Right cardiac atrium (tissue), 5 donors: ENCODE measurements around the gene NCOA3. TPM values are rescaled to one million over a fixed set of nuclear protein-coding genes. Genes with fewer than 3 reads are reported as not detected.

ENCODE experiments used
- ATAC-seq, 2 donors: fragments of 200-7000 bp; cut with Tn5 transposase; one replicate each; pipeline versions ENCODE4 v1.8.0 to v1.9.1; 2020; ENCODE audit warnings: moderate library complexity in 2 of 2, mild to moderate bottlenecking in 1 of 2
- DNase-seq, 3 donors: peaks; one replicate each; pipeline ENCODE4 v3.0.0-alpha.2; 2020
- H3K27ac ChIP-seq: one replicate; pipeline ENCODE4 v1.5.1; 2013; ENCODE audit warnings: mild to moderate bottlenecking, low read length, control low read depth, moderate library complexity
- H3K27me3 ChIP-seq: one replicate; pipeline ENCODE4 v1.6.1; 2013; ENCODE audit not compliant: control insufficient read depth, insufficient read depth
- H3K4me1 ChIP-seq: one replicate; pipeline ENCODE4 v1.6.1; 2013; ENCODE audit warnings: low read length; ENCODE audit not compliant: control insufficient read depth, insufficient read depth
- H3K4me3 ChIP-seq: one replicate; pipeline ENCODE4 v1.5.1; 2013; ENCODE audit warnings: low read length, control low read depth
- H3K9me3 ChIP-seq: one replicate; pipeline ENCODE4 v1.6.1; 2013; ENCODE audit warnings: low read length; ENCODE audit not compliant: control insufficient read depth
- WGBS: extraction: QIAGEN DNeasy Blood & Tissue Kit; methylation state at CpG from one replicate; pipeline ENCODE4 v1.1.7; 2013; 5-methylcytosine and 5-hydroxymethylcytosine counted together
- intact Hi-C, 4 donors: fragments of 100-400 bp; cut with DNase I; formaldehyde crosslinking; loops; one replicate each; pipeline versions ENCODE4 v1.11.0 to v1.14.0; 2022 to 2023
- polyA plus RNA-seq: library from polyadenylated mRNA; stranded (reverse); fragments of 200-250 nt; gene quantifications from one replicate; pipeline ENCODE4 v1.2.3, GENCODE V29; 2013
- total RNA-seq, 4 donors: library from RNA; stranded (reverse); fragmentation: NEBNext Ultra II Directional; extraction: Animal tissue kit (Norgen Biotek cat#: 25700); gene quantifications; one replicate each; pipeline ENCODE4 v1.2.1, GENCODE V29; 2021
- donor health status: healthy with polysubstance abuse.
- donor health status: DM: no; HTN: yes; CAD: no.
- donor health status: DM: no; HTN: no; CAD: no.
- donor health status: DM: no; HTN: yes; CAD: no; lungs with severe emphysema.
- donor health status: DM: yes; HTN: yes; CAD: no.

Gene NCOA3
- total and polyA plus RNA-seq, 5 donors: 6.7 to 27.2 (median 21.8) TPM

DNA sequence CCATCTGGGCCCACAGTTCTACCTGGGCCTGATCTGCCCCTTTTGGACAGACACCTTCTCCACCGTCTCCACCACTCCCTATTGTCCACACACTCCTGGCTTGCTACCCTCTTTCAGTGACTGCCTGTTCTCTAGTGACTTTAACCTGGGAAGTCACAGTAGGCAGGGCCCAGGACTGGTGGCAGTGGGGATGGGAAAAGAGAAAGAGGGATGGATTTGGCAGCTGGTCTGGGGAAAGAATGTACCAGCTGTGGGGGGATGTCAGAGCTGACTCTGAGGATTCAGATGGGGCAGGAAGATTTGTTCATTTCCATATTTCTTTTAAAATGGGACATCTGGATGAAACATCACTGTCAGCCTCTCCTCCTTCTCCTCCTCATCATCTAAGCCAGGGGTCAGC lies 198.1 kb downstream of the NCOA3 start:
- Histone ChIP-seq H3K4me1 (peaks cover 3% of the 10 kb centered on the region), H3K9me3 (no peaks in the 10 kb centered on the region), H3K27me3 (no peaks in the 10 kb centered on the region), H3K27ac (no peak overlapping the region), H3K4me3 (no peak overlapping the region)
- intact Hi-C loops: no loop called here
- 89% methylated on average over 1 of the region's 1 CpG for WGBS
- no peak for ATAC-seq
- DNase-seq: no peak

- no peaks in the 10 kb centered on the region for H3K27me3 ChIP-seq
- ATAC-seq (no peak), DNase-seq (no peak)
- H3K9me3 ChIP-seq: no peaks in the 10 kb centered on the region
- no peak overlapping the region for H3K4me3 ChIP-seq
- 72% methylated on average over 7 of the region's 7 CpGs for WGBS
- no peak overlapping the region for H3K27ac ChIP-seq
- H3K4me1 ChIP-seq: peaks cover 3% of the 10 kb centered on the region
- intact Hi-C loops: no loop called here
Measured at GRCh38 chr20:47700327-47700726, 198.6 kb downstream of the NCOA3 start.

DNA sequence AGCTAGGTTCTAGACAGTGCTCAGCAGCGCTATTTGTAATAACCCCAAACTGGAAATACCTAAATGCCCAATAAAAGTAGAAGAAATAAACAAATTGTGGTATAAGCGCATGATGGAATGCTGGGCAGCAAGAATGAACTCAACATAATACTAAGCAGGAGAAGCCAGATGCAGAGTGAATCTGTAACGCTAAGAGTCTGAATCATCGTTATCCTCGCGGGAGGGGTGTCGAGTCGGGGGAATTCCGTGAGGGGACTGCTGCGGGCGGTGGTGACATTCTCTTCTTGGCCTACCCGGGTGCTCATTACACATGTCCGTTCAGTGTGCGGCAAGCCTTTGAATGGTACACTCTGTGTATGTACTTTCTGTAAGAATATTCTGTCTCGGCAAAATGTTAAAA lies 199.9 kb downstream of the NCOA3 start:
- DNase-seq: no peak
- no peak overlapping the region for H3K27ac ChIP-seq
- peaks cover 5% of the 10 kb centered on the region for H3K4me1 ChIP-seq
- WGBS: 92% methylated on average over 15 of the region's 15 CpGs
- no peaks in the 10 kb centered on the region for H3K27me3 ChIP-seq
- intact Hi-C loops: no loop called here
- H3K4me3 ChIP-seq: no peak overlapping the region
- no peaks in the 10 kb centered on the region for H3K9me3 ChIP-seq
- no peak for ATAC-seq

GRCh38 chr20:47703748-47704147 lies 202.1 kb downstream of the NCOA3 start:
- intact Hi-C loops: no loop called here
- DNase-seq (no peak), ATAC-seq (no peak)
- Histone ChIP-seq H3K27ac (no peak overlapping the region), H3K4me3 (no peak overlapping the region), H3K4me1 (peaks cover 5% of the 10 kb centered on the region), H3K9me3 (no peaks in the 10 kb centered on the region), H3K27me3 (no peaks in the 10 kb centered on the region)
- 69% methylated on average over 5 of the region's 5 CpGs for WGBS

- peak overlapping the region; percentile 16 for H3K27ac ChIP-seq
- no peaks in the 10 kb centered on the region for H3K27me3 ChIP-seq
- DNase-seq (peak in 2 of 3 donors; percentile 55 to 66), ATAC-seq (peak; percentile 75 to 94)
- peaks cover 5% of the 10 kb centered on the region for H3K4me1 ChIP-seq
- 51% methylated on average over 15 of the region's 15 CpGs for WGBS
- no peaks in the 10 kb centered on the region for H3K9me3 ChIP-seq
- intact Hi-C loops: no loop called here
- H3K4me3 ChIP-seq: no peak overlapping the region
Measured at GRCh38 chr20:47704746-47705496, 203.2 kb downstream of the NCOA3 start.

DNA sequence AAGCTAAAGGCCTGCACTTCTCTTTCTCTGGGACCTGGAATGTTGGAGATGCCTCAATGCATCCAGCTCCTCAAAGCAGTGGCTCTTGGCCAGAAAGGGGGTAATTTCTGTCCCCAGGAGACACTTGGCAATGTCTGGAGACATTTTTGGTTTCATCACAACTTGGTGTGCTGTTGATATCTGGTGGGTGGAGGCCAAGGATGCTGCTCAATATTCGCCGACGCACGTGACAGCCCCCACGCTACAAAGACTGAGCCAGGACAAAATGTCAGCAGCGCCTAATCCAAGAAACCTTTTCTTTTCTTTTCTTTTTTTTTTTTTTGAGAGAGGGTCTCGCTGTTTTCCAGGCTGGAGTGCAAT lies 203.8 kb downstream of the NCOA3 start:
- Histone ChIP-seq H3K4me3 (no peak overlapping the region), H3K27me3 (no peaks in the 10 kb centered on the region), H3K27ac (peak overlapping the region; percentile 16), H3K9me3 (no peaks in the 10 kb centered on the region), H3K4me1 (peaks cover 5% of the 10 kb centered on the region)
- DNase-seq (no peak), ATAC-seq (peak; percentile 28 to 34)
- 53% methylated on average over 7 of the region's 7 CpGs for WGBS
- intact Hi-C loops: no loop called here

DNA sequence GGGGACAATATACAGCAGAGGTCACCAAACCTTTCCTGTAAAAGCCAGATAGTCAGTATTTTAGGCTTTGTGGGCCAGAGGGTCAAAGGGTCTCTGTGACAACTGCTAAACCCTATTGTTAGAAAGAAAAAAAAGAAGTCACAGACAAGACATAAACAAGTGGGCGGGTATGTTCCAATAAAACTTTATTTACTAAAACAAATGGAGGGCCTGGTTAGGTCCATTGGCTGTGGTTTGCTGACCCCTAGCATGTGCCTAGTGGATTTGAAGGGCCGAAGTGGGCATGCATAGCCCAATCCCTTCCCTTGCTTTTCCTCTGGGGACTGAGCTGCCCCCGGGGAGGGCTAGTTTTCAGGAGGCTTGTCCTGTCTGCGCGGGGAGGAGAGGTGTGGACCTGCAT lies 204.7 kb downstream of the NCOA3 start:
- H3K9me3 ChIP-seq: no peaks in the 10 kb centered on the region
- 87% methylated on average over 5 of the region's 5 CpGs for WGBS
- peaks cover 5% of the 10 kb centered on the region for H3K4me1 ChIP-seq
- H3K4me3 ChIP-seq: no peak overlapping the region
- intact Hi-C loops: no loop called here
- H3K27me3 ChIP-seq: no peaks in the 10 kb centered on the region
- no peak for DNase-seq
- no peak overlapping the region for H3K27ac ChIP-seq
- no peak for ATAC-seq

Other genes starting within 250 kb of the NCOA3 start
- gene ZMYND8, start 145.2 kb upstream of the NCOA3 start, total RNA-seq: 10 to 100 TPM; 20.4 to 35.7 (median 31.4) TPM
- gene ZMYND8, start 145.2 kb upstream of the NCOA3 start, polyA plus RNA-seq: 10.0 TPM